Measurements from ENCODE around the gene KSR1. TPM values are rescaled to one million over a fixed set of nuclear protein-coding genes. Genes with fewer than 3 reads are reported as not detected.

KSR1 gene
- total and polyA plus RNA-seq, 2 of the 8 experiments (the other 6 are each of a cell fraction or from before 2014, with no cell fraction given): 14.1 to 34.7 TPM

GRCh38 chr17:27530764-27531391, 74.6 kb downstream of the KSR1 start:
- DNase-seq (ENCODE audit: low read depth in 1 of 2, low spot score in 2 of 2): no peak
- no peak for FAIRE-seq
- peaks cover 0 to 71% of the 10 kb centered on the region in 2 experiments; a peak in 2 of 4 replicates for H3K79me2 ChIP-seq (ENCODE audit: control insufficient read depth in 1 of 2, insufficient read depth in 2 of 2, low read length in 2 of 2)
- H4K91ac ChIP-seq (replicated peaks; ENCODE audit: insufficient read length, low read length): no peak overlapping the region
- ChIA-PET CTCF (ENCODE audit: partially characterized antibody) (interaction anchor here (1.0 to 5.8 kb wide), 7 partner anchors 9 to 75 kb away, joined by 3 to 52 read pairs (median 4); partner anchors contain the start of gene KSR1), POLR2A (ENCODE audit: partially characterized antibody) (interaction anchor here (1.0 to 1.5 kb wide), 2 partner anchors 10 to 17 kb away, joined by 3 read pairs; no protein-coding TSS in a partner anchor)
- no peak overlapping the region for H3K4me2 ChIP-seq (ENCODE audit: insufficient read depth in 1 of 2, low read depth in 2 of 2, low read length in 2 of 2)
- peaks cover 15% of the 10 kb centered on the region for H3K79me1 ChIP-seq (ENCODE audit: low read depth, low read length)
- H2BK15ac ChIP-seq (ENCODE audit: low read length): peak overlapping the region; percentile 47; the same call in 1 of the 2 replicates
- H3K4me3 ChIP-seq (ENCODE audit: extremely low read depth in 1 of 4, insufficient read depth in 2 of 4, low read depth in 3 of 4, low read length in 4 of 4): no peak overlapping the region
- no peak overlapping the region for H2BK120ac ChIP-seq (replicated peaks; ENCODE audit: low read depth, low read length)
- 0 out of 2 replicates have a peak overlapping the region, but pooled peaks have one; percentile 6 for H3K18ac ChIP-seq (ENCODE audit: extremely low read depth, low read length)
- 0 out of 2 replicates have a peak overlapping the region, but pooled peaks have one; percentile 46 for H2AK5ac ChIP-seq (ENCODE audit: low read depth, low read length)
- H3K23ac ChIP-seq (ENCODE audit: insufficient read length): no peak overlapping the region
- TF ChIP-seq TEAD4 (IDR thresholded peaks at IDR 0.05; ENCODE audit: low read depth, low read length) (no peak), HDAC2 (IDR thresholded peaks at IDR 0.05; ENCODE audit: borderline replicate concordance in 1 of 2, low read depth in 2 of 2, low read length in 2 of 2) (no peak), CEBPB (IDR thresholded peaks at IDR 0.05; ENCODE audit: low read depth, low read length) (no peak), CTCF (IDR thresholded peaks at IDR 0.05; ENCODE audit: control extremely low read depth in 1 of 3, insufficient read depth in 1 of 3, low read depth in 1 of 3, low read length in 3 of 3) (no peak), BACH1 (IDR thresholded peaks at IDR 0.05; ENCODE audit: low read length) (no peak), POU5F1 (IDR thresholded peaks at IDR 0.05; ENCODE audit: low read depth, low read length) (no peak), RNF2 (IDR thresholded peaks at IDR 0.05; ENCODE audit: borderline replicate concordance, low read depth, low read length, missing control alignments, poor library complexity, severe bottlenecking) (no peak), HDAC6 (IDR thresholded peaks at IDR 0.05; ENCODE audit: low read depth, low read length) (no peak), SIRT6 (IDR thresholded peaks at IDR 0.05; ENCODE audit: low read length) (no peak)
- no peak overlapping the region for H3K27ac ChIP-seq (ENCODE audit: low read depth, low read length)
- H3K36me3 ChIP-seq (ENCODE audit: control insufficient read depth in 2 of 4, insufficient read depth in 4 of 4, low read length in 3 of 4): no peaks in the 10 kb centered on the region
- no peak overlapping the region for H3K56ac ChIP-seq (replicated peaks; ENCODE audit: insufficient read length, low read depth, low read length)
- H3K9me3 ChIP-seq (ENCODE audit: insufficient read depth in 2 of 2, low read depth in 1 of 2, low read length in 1 of 2): no peaks in the 10 kb centered on the region
- WGBS, 2 experiments (ENCODE audit: extremely low coverage in 1 of 2, insufficient coverage in 1 of 2, insufficient read length in 1 of 2, insufficient replicate concordance in 2 of 2, low coverage in 1 of 2, low lambda C conversion rate in 2 of 2, missing lambda C conversion rate in 1 of 2): 85% methylated on average over 12 of the region's 12 CpGs; no CpG with 5 or more reads in 1 of the 2 experiments
- H2BK12ac ChIP-seq (ENCODE audit: low read depth, low read length): peak overlapping the region; percentile 50; the same call in 1 of the 2 replicates
- H4K5ac ChIP-seq (ENCODE audit: insufficient read length, low read depth, low read length): no peak overlapping the region
- no peaks in the 10 kb centered on the region for H3K23me2 ChIP-seq (ENCODE audit: low read depth, low read length)
- peak overlapping the region; percentile 54 for H2BK5ac ChIP-seq (ENCODE audit: low read depth, low read length)
- no peak overlapping the region for H3K4ac ChIP-seq (replicated peaks; ENCODE audit: insufficient read length, low read depth, low read length)
- H3K4me1 ChIP-seq (replicated peaks in 1 of 4; ENCODE audit: control insufficient read depth in 3 of 4, insufficient read depth in 4 of 4, low read length in 3 of 4): peaks cover 2 to 27% (median 16%) of the 10 kb centered on the region in 4 experiments
- no peak overlapping the region for H2AFZ ChIP-seq (ENCODE audit: low read length)
- H4K8ac ChIP-seq (ENCODE audit: extremely low read depth, insufficient read depth, low read length): no peak overlapping the region
- no peak overlapping the region for H2BK20ac ChIP-seq (ENCODE audit: low read length)
- no peaks in the 10 kb centered on the region for H3K27me3 ChIP-seq (replicated peaks in 1 of 4; ENCODE audit: control insufficient read depth in 3 of 4, extremely low read depth in 1 of 4, insufficient read depth in 3 of 4, low read length in 3 of 4)
- H3K14ac ChIP-seq (ENCODE audit: insufficient read length): no peak overlapping the region
- H3K9ac ChIP-seq (replicated peaks in 1 of 4; ENCODE audit: extremely low read depth in 1 of 4, low read depth in 3 of 4, low read length in 3 of 4): no peak overlapping the region
- peaks cover 0 to 3% of the 10 kb centered on the region in 2 experiments for H4K20me1 ChIP-seq (replicated peaks in 1 of 2; ENCODE audit: control insufficient read depth in 1 of 2, insufficient read depth in 2 of 2, low read length in 2 of 2)

All from H1 (cell line).